Measurements from ENCODE around the gene MARCHF3. TPM values are rescaled to one million over a fixed set of nuclear protein-coding genes. Genes with fewer than 3 reads are reported as not detected.

Gene MARCHF3
- total RNA-seq, 4 donors from 2014 or later, result 1.7 to 13.9 (median 2.5) TPM

DNA sequence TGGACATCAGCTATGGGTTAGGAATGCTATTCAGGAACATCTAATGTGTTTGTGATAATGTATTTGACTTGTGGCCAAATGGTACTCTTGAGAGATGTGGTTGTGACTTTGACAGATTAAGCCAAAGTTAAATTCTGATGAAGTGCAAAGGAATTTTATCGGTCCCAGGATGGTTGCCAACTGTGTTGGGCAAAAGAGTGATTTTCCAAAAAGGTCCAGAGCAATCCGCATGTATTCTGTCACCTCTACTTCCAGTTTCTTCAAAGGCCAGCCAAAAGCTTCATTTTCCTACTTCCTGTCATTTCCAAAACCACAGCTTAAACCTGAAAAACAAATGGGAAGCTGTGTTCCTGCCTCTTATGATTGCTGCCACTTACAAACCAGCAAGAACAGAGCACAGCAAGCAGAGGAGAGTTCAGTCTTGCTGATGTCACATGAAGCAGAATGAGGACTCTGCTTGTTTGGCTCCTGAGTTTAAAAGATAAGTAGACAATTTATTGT is 59.8 kb downstream of the MARCHF3 start:
- no peaks in the 10 kb centered on the region for H3K27me3 ChIP-seq
- no peaks in the 10 kb centered on the region for H3K36me3 ChIP-seq
- no peak overlapping the region for H3K27ac ChIP-seq (replicated peaks in 1 of 4)
- peaks cover 5 to 26% (median 20%) of the 10 kb centered on the region in 4 donors for H3K4me1 ChIP-seq
- 50% methylated on average over 2 of the region's 2 CpGs for WGBS
- no peaks in the 10 kb centered on the region for H3K9me3 ChIP-seq
- no peak overlapping the region for H3K4me3 ChIP-seq
- no peak for TF ChIP-seq POLR2A (IDR thresholded peaks at IDR 0.05; ENCODE audit: low read depth)
- TF ChIP-seq, protein P1, sequence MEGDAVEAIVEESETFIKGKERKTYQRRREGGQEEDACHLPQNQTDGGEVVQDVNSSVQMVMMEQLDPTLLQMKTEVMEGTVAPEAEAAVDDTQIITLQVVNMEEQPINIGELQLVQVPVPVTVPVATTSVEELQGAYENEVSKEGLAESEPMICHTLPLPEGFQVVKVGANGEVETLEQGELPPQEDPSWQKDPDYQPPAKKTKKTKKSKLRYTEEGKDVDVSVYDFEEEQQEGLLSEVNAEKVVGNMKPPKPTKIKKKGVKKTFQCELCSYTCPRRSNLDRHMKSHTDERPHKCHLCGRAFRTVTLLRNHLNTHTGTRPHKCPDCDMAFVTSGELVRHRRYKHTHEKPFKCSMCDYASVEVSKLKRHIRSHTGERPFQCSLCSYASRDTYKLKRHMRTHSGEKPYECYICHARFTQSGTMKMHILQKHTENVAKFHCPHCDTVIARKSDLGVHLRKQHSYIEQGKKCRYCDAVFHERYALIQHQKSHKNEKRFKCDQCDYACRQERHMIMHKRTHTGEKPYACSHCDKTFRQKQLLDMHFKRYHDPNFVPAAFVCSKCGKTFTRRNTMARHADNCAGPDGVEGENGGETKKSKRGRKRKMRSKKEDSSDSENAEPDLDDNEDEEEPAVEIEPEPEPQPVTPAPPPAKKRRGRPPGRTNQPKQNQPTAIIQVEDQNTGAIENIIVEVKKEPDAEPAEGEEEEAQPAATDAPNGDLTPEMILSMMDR (IDR thresholded peaks at IDR 0.05), result no peak
- TF ChIP-seq EP300 (IDR thresholded peaks at IDR 0.05), result no peak
- TF ChIP-seq POLR2AphosphoS5 (IDR thresholded peaks at IDR 0.05), result no peak
- DNase-seq (ENCODE audit: extremely low spot score), result no peak
- intact Hi-C loops (cut with DNase I), result no loop called here

DNA sequence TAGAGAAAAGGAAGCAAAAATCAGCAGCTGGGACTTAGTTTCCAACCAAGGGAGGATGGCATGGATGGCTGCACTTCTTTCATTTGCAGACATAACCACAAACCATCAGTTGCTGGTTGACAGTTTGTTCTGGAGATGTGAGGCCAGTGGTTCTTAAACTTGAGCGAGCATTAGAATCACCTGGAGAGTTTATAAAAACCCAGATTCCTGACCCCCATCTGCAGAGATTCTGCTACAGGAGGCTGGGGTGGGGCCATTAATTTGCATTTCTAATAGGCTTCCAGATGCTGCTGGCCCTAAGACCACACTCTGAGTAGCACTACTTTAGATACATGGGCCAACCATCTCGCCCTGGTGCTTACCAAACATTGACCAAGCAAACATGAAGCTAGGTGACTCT is 60.8 kb downstream of the MARCHF3 start:
- Histone ChIP-seq H3K4me1 (peaks cover 5 to 26% (median 20%) of the 10 kb centered on the region in 4 donors), H3K36me3 (no peaks in the 10 kb centered on the region), H3K4me3 (no peak overlapping the region), H3K27me3 (no peaks in the 10 kb centered on the region), H3K9me3 (no peaks in the 10 kb centered on the region), H3K27ac (replicated peaks in 1 of 4) (no peak overlapping the region)
- no peak for DNase-seq (ENCODE audit: extremely low spot score)
- no peak for TF ChIP-seq POLR2AphosphoS5 (IDR thresholded peaks at IDR 0.05)
- no peak for TF ChIP-seq EP300 (IDR thresholded peaks at IDR 0.05)
- TF ChIP-seq POLR2A (IDR thresholded peaks at IDR 0.05; ENCODE audit: low read depth), result no peak
- TF ChIP-seq, protein P1 (IDR thresholded peaks at IDR 0.05), result no peak
- intact Hi-C loops (cut with DNase I), result no loop called here
- 92% methylated on average over 2 of the region's 2 CpGs for WGBS

DNA sequence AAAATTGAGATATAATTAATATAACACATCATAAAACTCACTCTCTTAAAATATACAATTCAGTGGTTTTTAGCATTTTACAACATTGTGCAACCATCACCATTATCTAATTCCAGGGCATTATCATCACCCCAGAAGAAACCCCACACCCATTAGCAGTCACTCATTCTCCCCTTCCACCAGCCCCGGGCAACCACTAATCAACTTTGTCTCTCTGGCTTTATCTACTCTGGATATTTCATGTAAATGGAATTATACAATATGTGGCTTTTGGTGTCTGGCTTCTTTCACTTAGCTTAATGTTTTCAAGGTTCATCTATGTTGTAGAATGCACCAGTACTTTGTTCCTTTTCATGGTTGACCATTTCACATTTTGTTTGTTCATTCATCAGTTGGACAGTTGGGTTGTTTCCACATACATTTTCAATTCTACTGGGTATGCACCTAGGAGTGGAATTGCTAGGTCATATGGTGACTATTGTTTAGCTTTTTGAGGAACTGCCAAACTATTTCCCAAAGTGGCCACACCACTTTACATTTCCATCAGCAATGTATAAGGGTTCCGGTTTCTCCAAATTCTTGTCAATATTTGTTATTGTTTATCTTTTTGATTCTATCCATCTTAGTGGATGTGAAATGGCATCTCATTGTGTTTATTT is 62.4 kb downstream of the MARCHF3 start:
- no peak for DNase-seq (ENCODE audit: extremely low spot score)
- no peaks in the 10 kb centered on the region for H3K27me3 ChIP-seq
- H3K36me3 ChIP-seq, result no peaks in the 10 kb centered on the region
- H3K9me3 ChIP-seq, result no peaks in the 10 kb centered on the region
- peaks cover 5 to 23% (median 20%) of the 10 kb centered on the region in 4 donors for H3K4me1 ChIP-seq
- intact Hi-C loops (cut with DNase I), result no loop called here
- TF ChIP-seq POLR2A (IDR thresholded peaks at IDR 0.05; ENCODE audit: low read depth) (no peak), EP300 (IDR thresholded peaks at IDR 0.05) (no peak), POLR2AphosphoS5 (IDR thresholded peaks at IDR 0.05) (no peak)
- TF ChIP-seq, protein P1 (IDR thresholded peaks at IDR 0.05), result no peak
- 91% methylated on average over 2 of the region's 2 CpGs for WGBS
- no peak overlapping the region for H3K27ac ChIP-seq (replicated peaks in 1 of 4)
- H3K4me3 ChIP-seq, result no peak overlapping the region

DNA sequence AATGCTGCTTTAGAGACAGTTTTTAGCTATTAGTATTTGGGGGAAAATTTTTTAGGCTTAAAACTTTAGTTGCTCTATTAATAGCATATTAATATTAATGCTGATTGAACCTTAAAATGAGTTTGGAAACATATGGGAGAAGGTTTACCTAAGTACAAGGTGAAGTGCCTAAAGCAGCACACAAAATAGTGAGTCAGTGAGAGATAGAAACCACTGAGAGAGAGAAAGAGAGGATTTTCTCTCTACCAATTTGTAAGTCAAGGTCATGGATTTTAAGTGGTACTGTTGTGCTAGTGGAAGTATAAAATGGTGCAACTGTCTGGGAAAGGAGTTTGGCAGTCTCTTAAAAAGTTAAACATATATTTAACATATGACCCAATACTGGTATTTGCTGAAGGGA is 64.9 kb downstream of the MARCHF3 start:
- intact Hi-C loops (cut with DNase I), result no loop called here
- no peaks in the 10 kb centered on the region for H3K36me3 ChIP-seq
- no peaks in the 10 kb centered on the region for H3K27me3 ChIP-seq
- TF ChIP-seq POLR2AphosphoS5 (IDR thresholded peaks at IDR 0.05) (no peak), POLR2A (IDR thresholded peaks at IDR 0.05; ENCODE audit: low read depth) (no peak), EP300 (IDR thresholded peaks at IDR 0.05) (no peak)
- TF ChIP-seq, protein P1 (IDR thresholded peaks at IDR 0.05), result no peak
- no peak overlapping the region for H3K4me3 ChIP-seq
- no peak for DNase-seq (ENCODE audit: extremely low spot score)
- no peaks in the 10 kb centered on the region for H3K9me3 ChIP-seq
- peaks cover 0 to 1% (median under 1%) of the 10 kb centered on the region in 4 donors for H3K4me1 ChIP-seq
- H3K27ac ChIP-seq (replicated peaks in 1 of 4), result no peak overlapping the region

All from esophagus muscularis mucosa (tissue), 4 donors.